ENCODE data around the gene GAS7.

Gene GAS7

GRCh38 chr17:10224582-10225195 is 26.3 kb upstream of the GAS7 start:
- Histone ChIP-seq H3K27me3 (ENCODE audit: control insufficient read depth in 2 of 2, insufficient read depth in 2 of 2, low read length in 2 of 2) (no peaks in the 10 kb centered on the region), H3K9ac (ENCODE audit: low read depth in 1 of 2, low read length in 2 of 2) (no peak overlapping the region), H3K36me3 (ENCODE audit: control insufficient read depth in 2 of 2, insufficient read depth in 2 of 2, low read length in 2 of 2) (no peaks in the 10 kb centered on the region), H3K4me1 (ENCODE audit: control insufficient read depth in 2 of 2, insufficient read depth in 2 of 2, low read length in 2 of 2) (no peaks in the 10 kb centered on the region), H3K4me3 (ENCODE audit: low read length in 2 of 2) (no peak overlapping the region), H3K27ac (ENCODE audit: low read depth in 2 of 2, low read length in 2 of 2) (no peak overlapping the region), H3K9me3 (ENCODE audit: control insufficient read depth in 2 of 2, low read length in 2 of 2) (no peaks in the 10 kb centered on the region)

- no peak overlapping the region for H3K4me3 ChIP-seq (ENCODE audit: low read length in 2 of 2)
- H3K4me1 ChIP-seq (ENCODE audit: control insufficient read depth in 2 of 2, insufficient read depth in 2 of 2, low read length in 2 of 2), result no peaks in the 10 kb centered on the region
- no peaks in the 10 kb centered on the region for H3K27me3 ChIP-seq (ENCODE audit: control insufficient read depth in 2 of 2, insufficient read depth in 2 of 2, low read length in 2 of 2)
- no peaks in the 10 kb centered on the region for H3K36me3 ChIP-seq (ENCODE audit: control insufficient read depth in 2 of 2, insufficient read depth in 2 of 2, low read length in 2 of 2)
- H3K9me3 ChIP-seq (ENCODE audit: control insufficient read depth in 2 of 2, low read length in 2 of 2), result no peaks in the 10 kb centered on the region
- H3K27ac ChIP-seq (ENCODE audit: low read depth in 2 of 2, low read length in 2 of 2), result no peak overlapping the region
- no peak overlapping the region for H3K9ac ChIP-seq (ENCODE audit: low read depth in 1 of 2, low read length in 2 of 2)
Observed at GRCh38 chr17:10219193-10219592, 20.8 kb upstream of the GAS7 start.

GRCh38 chr17:10217916-10218315 is 19.5 kb upstream of the GAS7 start:
- Histone ChIP-seq H3K4me3 (ENCODE audit: low read length in 2 of 2) (no peak overlapping the region), H3K9me3 (ENCODE audit: control insufficient read depth in 2 of 2, low read length in 2 of 2) (no peaks in the 10 kb centered on the region), H3K27ac (ENCODE audit: low read depth in 2 of 2, low read length in 2 of 2) (no peak overlapping the region), H3K9ac (ENCODE audit: low read depth in 1 of 2, low read length in 2 of 2) (no peak overlapping the region), H3K27me3 (ENCODE audit: control insufficient read depth in 2 of 2, insufficient read depth in 2 of 2, low read length in 2 of 2) (no peaks in the 10 kb centered on the region), H3K4me1 (ENCODE audit: control insufficient read depth in 2 of 2, insufficient read depth in 2 of 2, low read length in 2 of 2) (no peaks in the 10 kb centered on the region), H3K36me3 (ENCODE audit: control insufficient read depth in 2 of 2, insufficient read depth in 2 of 2, low read length in 2 of 2) (no peaks in the 10 kb centered on the region)

GRCh38 chr17:10216213-10216938 is 18.0 kb upstream of the GAS7 start:
- no peaks in the 10 kb centered on the region for H3K36me3 ChIP-seq (ENCODE audit: control insufficient read depth in 2 of 2, insufficient read depth in 2 of 2, low read length in 2 of 2)
- H3K27ac ChIP-seq (ENCODE audit: low read depth in 2 of 2, low read length in 2 of 2), result no peak overlapping the region
- no peaks in the 10 kb centered on the region for H3K9me3 ChIP-seq (ENCODE audit: control insufficient read depth in 2 of 2, low read length in 2 of 2)
- H3K27me3 ChIP-seq (ENCODE audit: control insufficient read depth in 2 of 2, insufficient read depth in 2 of 2, low read length in 2 of 2), result no peaks in the 10 kb centered on the region
- no peak overlapping the region for H3K4me3 ChIP-seq (ENCODE audit: low read length in 2 of 2)
- no peak overlapping the region for H3K9ac ChIP-seq (ENCODE audit: low read depth in 1 of 2, low read length in 2 of 2)
- H3K4me1 ChIP-seq (ENCODE audit: control insufficient read depth in 2 of 2, insufficient read depth in 2 of 2, low read length in 2 of 2), result no peaks in the 10 kb centered on the region

- no peak overlapping the region for H3K4me3 ChIP-seq (ENCODE audit: low read length in 2 of 2)
- H3K9me3 ChIP-seq (ENCODE audit: control insufficient read depth in 2 of 2, low read length in 2 of 2), result no peaks in the 10 kb centered on the region
- H3K27ac ChIP-seq (ENCODE audit: low read depth in 2 of 2, low read length in 2 of 2), result no peak overlapping the region
- H3K4me1 ChIP-seq (ENCODE audit: control insufficient read depth in 2 of 2, insufficient read depth in 2 of 2, low read length in 2 of 2), result no peaks in the 10 kb centered on the region
- no peaks in the 10 kb centered on the region for H3K27me3 ChIP-seq (ENCODE audit: control insufficient read depth in 2 of 2, insufficient read depth in 2 of 2, low read length in 2 of 2)
- H3K9ac ChIP-seq (ENCODE audit: low read depth in 1 of 2, low read length in 2 of 2), result no peak overlapping the region
- no peaks in the 10 kb centered on the region for H3K36me3 ChIP-seq (ENCODE audit: control insufficient read depth in 2 of 2, insufficient read depth in 2 of 2, low read length in 2 of 2)
Observed at GRCh38 chr17:10215286-10215685, 16.9 kb upstream of the GAS7 start.

GRCh38 chr17:10211666-10212065 is 13.3 kb upstream of the GAS7 start:
- Histone ChIP-seq H3K27me3 (ENCODE audit: control insufficient read depth in 2 of 2, insufficient read depth in 2 of 2, low read length in 2 of 2) (no peaks in the 10 kb centered on the region), H3K9me3 (ENCODE audit: control insufficient read depth in 2 of 2, low read length in 2 of 2) (no peaks in the 10 kb centered on the region), H3K4me3 (ENCODE audit: low read length in 2 of 2) (no peak overlapping the region), H3K36me3 (ENCODE audit: control insufficient read depth in 2 of 2, insufficient read depth in 2 of 2, low read length in 2 of 2) (no peaks in the 10 kb centered on the region), H3K9ac (ENCODE audit: low read depth in 1 of 2, low read length in 2 of 2) (no peak overlapping the region), H3K4me1 (ENCODE audit: control insufficient read depth in 2 of 2, insufficient read depth in 2 of 2, low read length in 2 of 2) (peaks cover 3 to 5% of the 10 kb centered on the region in 2 donors), H3K27ac (ENCODE audit: low read depth in 2 of 2, low read length in 2 of 2) (no peak overlapping the region)

GRCh38 chr17:10210151-10210574 is 11.8 kb upstream of the GAS7 start:
- Histone ChIP-seq H3K9ac (ENCODE audit: low read depth in 1 of 2, low read length in 2 of 2) (no peak overlapping the region), H3K9me3 (ENCODE audit: control insufficient read depth in 2 of 2, low read length in 2 of 2) (peaks cover 3% of the 10 kb centered on the region in 2 donors), H3K36me3 (ENCODE audit: control insufficient read depth in 2 of 2, insufficient read depth in 2 of 2, low read length in 2 of 2) (no peaks in the 10 kb centered on the region), H3K4me1 (ENCODE audit: control insufficient read depth in 2 of 2, insufficient read depth in 2 of 2, low read length in 2 of 2) (peaks cover 3 to 5% of the 10 kb centered on the region in 2 donors), H3K27ac (ENCODE audit: low read depth in 2 of 2, low read length in 2 of 2) (no peak overlapping the region), H3K27me3 (ENCODE audit: control insufficient read depth in 2 of 2, insufficient read depth in 2 of 2, low read length in 2 of 2) (no peaks in the 10 kb centered on the region), H3K4me3 (ENCODE audit: low read length in 2 of 2) (no peak overlapping the region)

- Histone ChIP-seq H3K36me3 (ENCODE audit: control insufficient read depth in 2 of 2, insufficient read depth in 2 of 2, low read length in 2 of 2) (no peaks in the 10 kb centered on the region), H3K4me1 (ENCODE audit: control insufficient read depth in 2 of 2, insufficient read depth in 2 of 2, low read length in 2 of 2) (peaks cover 3 to 5% of the 10 kb centered on the region in 2 donors), H3K4me3 (ENCODE audit: low read length in 2 of 2) (no peak overlapping the region), H3K27ac (ENCODE audit: low read depth in 2 of 2, low read length in 2 of 2) (no peak overlapping the region), H3K9ac (ENCODE audit: low read depth in 1 of 2, low read length in 2 of 2) (no peak overlapping the region), H3K9me3 (ENCODE audit: control insufficient read depth in 2 of 2, low read length in 2 of 2) (peaks cover 3% of the 10 kb centered on the region in 2 donors), H3K27me3 (ENCODE audit: control insufficient read depth in 2 of 2, insufficient read depth in 2 of 2, low read length in 2 of 2) (no peaks in the 10 kb centered on the region)
Observed at GRCh38 chr17:10208604-10209193, 10.3 kb upstream of the GAS7 start.

- Histone ChIP-seq H3K27me3 (ENCODE audit: control insufficient read depth in 2 of 2, insufficient read depth in 2 of 2, low read length in 2 of 2) (no peaks in the 10 kb centered on the region), H3K36me3 (ENCODE audit: control insufficient read depth in 2 of 2, insufficient read depth in 2 of 2, low read length in 2 of 2) (no peaks in the 10 kb centered on the region), H3K27ac (ENCODE audit: low read depth in 2 of 2, low read length in 2 of 2) (no peak overlapping the region)
Observed at GRCh38 chr17:10207153-10207552, 8.7 kb upstream of the GAS7 start.

GRCh38 chr17:10205549-10206185 is 7.3 kb upstream of the GAS7 start:
- Histone ChIP-seq H3K4me3 (ENCODE audit: low read length in 2 of 2) (no peak overlapping the region), H3K36me3 (ENCODE audit: control insufficient read depth in 2 of 2, insufficient read depth in 2 of 2, low read length in 2 of 2) (no peaks in the 10 kb centered on the region), H3K27ac (ENCODE audit: low read depth in 2 of 2, low read length in 2 of 2) (no peak overlapping the region), H3K9ac (ENCODE audit: low read depth in 1 of 2, low read length in 2 of 2) (no peak overlapping the region), H3K27me3 (ENCODE audit: control insufficient read depth in 2 of 2, insufficient read depth in 2 of 2, low read length in 2 of 2) (no peaks in the 10 kb centered on the region), H3K9me3 (ENCODE audit: control insufficient read depth in 2 of 2, low read length in 2 of 2) (peaks cover 3% of the 10 kb centered on the region in 2 donors), H3K4me1 (ENCODE audit: control insufficient read depth in 2 of 2, insufficient read depth in 2 of 2, low read length in 2 of 2) (peaks cover 3 to 5% of the 10 kb centered on the region in 2 donors)

More at GRCh38 chr17:10207153-10207552, 8.7 kb upstream of the GAS7 start:
- Histone ChIP-seq H3K4me1 (ENCODE audit: control insufficient read depth in 2 of 2, insufficient read depth in 2 of 2, low read length in 2 of 2) (peaks cover 3 to 5% of the 10 kb centered on the region in 2 donors), H3K4me3 (ENCODE audit: low read length in 2 of 2) (no peak overlapping the region), H3K9ac (ENCODE audit: low read depth in 1 of 2, low read length in 2 of 2) (no peak overlapping the region), H3K9me3 (ENCODE audit: control insufficient read depth in 2 of 2, low read length in 2 of 2) (peaks cover 3% of the 10 kb centered on the region in 2 donors)
